ENCODE measurements around the gene AKNA. TPM values are rescaled to one million over a fixed set of nuclear protein-coding genes. Genes with fewer than 3 reads are reported as not detected.

The AKNA gene
- total RNA-seq, 1 experiment from 2014 or later, result 10.1 TPM

DNA sequence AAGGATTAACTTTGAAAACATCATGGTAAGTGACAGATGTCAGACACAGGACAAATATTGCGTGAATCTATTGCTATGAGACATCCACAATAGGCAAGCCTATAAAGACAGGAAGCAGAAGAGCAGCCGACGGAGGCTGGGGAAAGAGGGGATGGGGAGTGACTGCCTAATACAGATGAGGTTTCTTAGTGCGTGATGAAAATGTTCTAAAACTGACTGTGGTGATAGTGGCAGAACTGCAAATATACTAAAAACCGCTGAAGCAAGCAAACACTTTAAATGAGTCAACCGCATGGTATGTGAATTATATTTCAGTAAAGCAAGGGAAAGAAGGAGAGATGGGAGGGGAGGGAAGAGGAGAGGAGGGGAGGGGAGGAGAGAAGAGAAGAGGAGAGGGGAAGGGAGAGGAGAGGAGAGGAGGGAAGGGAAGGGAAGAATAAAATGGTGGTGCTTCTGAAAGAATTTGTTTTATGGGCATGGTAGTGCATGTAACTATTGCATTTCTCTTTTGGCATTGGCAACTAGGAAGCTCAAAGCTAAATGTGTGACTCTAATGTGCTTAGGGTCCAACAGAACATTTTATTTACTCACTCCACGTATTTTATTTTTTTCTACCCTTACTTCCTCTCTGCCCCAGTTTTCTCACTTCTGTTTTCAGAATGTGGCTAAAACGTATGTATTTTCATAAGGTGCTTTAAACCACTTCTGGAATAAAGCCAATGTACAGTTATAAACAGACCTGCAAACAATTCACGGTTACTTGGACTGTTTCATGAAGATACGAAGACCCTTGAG is 21.3 kb downstream of the AKNA start:
- ATAC-seq (peak; percentile 70), DNase-seq (ENCODE audit: low read depth, low spot score) (no peak)
- no peaks in the 10 kb centered on the region for H3K36me3 ChIP-seq (ENCODE audit: control insufficient read depth, insufficient read depth, low read length)
- no peaks in the 10 kb centered on the region for H3K27me3 ChIP-seq (ENCODE audit: control insufficient read depth, insufficient read depth, low read length)
- BruUV-seq (replicated peaks), result no TSS peak
- in situ Hi-C loops (cut with HindIII; ENCODE audit: low pct_unique_long_range_greater_than_20kb, low sequenced_read_pairs) (no loop called here), intact Hi-C loops (cut with micrococcal nuclease; ENCODE audit: unreplicated experiment) (no loop called here)
- H3K27ac ChIP-seq (ENCODE audit: low read length), result no peak overlapping the region
- POLR2A ChIA-PET, result no interaction called here
- CTCF ChIA-PET, result interaction anchor here (0.8 kb wide), 1 partner anchor 86 kb away, joined by 3 read pairs; no protein-coding TSS in a partner anchor
- TF ChIP-seq, protein P1, sequence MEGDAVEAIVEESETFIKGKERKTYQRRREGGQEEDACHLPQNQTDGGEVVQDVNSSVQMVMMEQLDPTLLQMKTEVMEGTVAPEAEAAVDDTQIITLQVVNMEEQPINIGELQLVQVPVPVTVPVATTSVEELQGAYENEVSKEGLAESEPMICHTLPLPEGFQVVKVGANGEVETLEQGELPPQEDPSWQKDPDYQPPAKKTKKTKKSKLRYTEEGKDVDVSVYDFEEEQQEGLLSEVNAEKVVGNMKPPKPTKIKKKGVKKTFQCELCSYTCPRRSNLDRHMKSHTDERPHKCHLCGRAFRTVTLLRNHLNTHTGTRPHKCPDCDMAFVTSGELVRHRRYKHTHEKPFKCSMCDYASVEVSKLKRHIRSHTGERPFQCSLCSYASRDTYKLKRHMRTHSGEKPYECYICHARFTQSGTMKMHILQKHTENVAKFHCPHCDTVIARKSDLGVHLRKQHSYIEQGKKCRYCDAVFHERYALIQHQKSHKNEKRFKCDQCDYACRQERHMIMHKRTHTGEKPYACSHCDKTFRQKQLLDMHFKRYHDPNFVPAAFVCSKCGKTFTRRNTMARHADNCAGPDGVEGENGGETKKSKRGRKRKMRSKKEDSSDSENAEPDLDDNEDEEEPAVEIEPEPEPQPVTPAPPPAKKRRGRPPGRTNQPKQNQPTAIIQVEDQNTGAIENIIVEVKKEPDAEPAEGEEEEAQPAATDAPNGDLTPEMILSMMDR (IDR thresholded peaks at IDR 0.05), result no peak
- TF ChIP-seq REST (IDR thresholded peaks at IDR 0.05; ENCODE audit: insufficient read depth in 1 of 2, low read depth in 2 of 2, low read length in 1 of 2) (no peak), TCF7L2 (IDR thresholded peaks at IDR 0.05; ENCODE audit: low read depth, low read length) (no peak), SIN3A (IDR thresholded peaks at IDR 0.05; ENCODE audit: borderline replicate concordance, insufficient read depth, low read depth, low read length) (no peak), POLR2AphosphoS5 (IDR thresholded peaks at IDR 0.05; ENCODE audit: low read depth, low read length) (no peak)
- H3K4me1 ChIP-seq (ENCODE audit: control insufficient read depth, insufficient read depth, low read length), result peaks cover 3% of the 10 kb centered on the region
- no peaks in the 10 kb centered on the region for H3K9me3 ChIP-seq (ENCODE audit: control insufficient read depth, insufficient read depth, low read depth, low read length)
- no peak overlapping the region for H3K4me3 ChIP-seq (ENCODE audit: low read depth in 2 of 2, low read length in 2 of 2)

- H3K36me3 ChIP-seq (ENCODE audit: control insufficient read depth, insufficient read depth, low read length), result no peaks in the 10 kb centered on the region
- POLR2A ChIA-PET, result no interaction called here
- intact Hi-C loops (cut with micrococcal nuclease; ENCODE audit: unreplicated experiment) (no loop called here), in situ Hi-C loops (cut with HindIII; ENCODE audit: low pct_unique_long_range_greater_than_20kb, low sequenced_read_pairs) (no loop called here)
- no peak for TF ChIP-seq POLR2AphosphoS5 (IDR thresholded peaks at IDR 0.05; ENCODE audit: low read depth, low read length)
- no peak for TF ChIP-seq REST (IDR thresholded peaks at IDR 0.05; ENCODE audit: insufficient read depth in 1 of 2, low read depth in 2 of 2, low read length in 1 of 2)
- TF ChIP-seq SIN3A (IDR thresholded peaks at IDR 0.05; ENCODE audit: borderline replicate concordance, insufficient read depth, low read depth, low read length), result no peak
- TF ChIP-seq, protein P1 (IDR thresholded peaks at IDR 0.05), result no peak
- TF ChIP-seq TCF7L2 (IDR thresholded peaks at IDR 0.05; ENCODE audit: low read depth, low read length), result no peak
- H3K4me1 ChIP-seq (ENCODE audit: control insufficient read depth, insufficient read depth, low read length), result peaks cover 3% of the 10 kb centered on the region
- no peaks in the 10 kb centered on the region for H3K27me3 ChIP-seq (ENCODE audit: control insufficient read depth, insufficient read depth, low read length)
- no peak for DNase-seq (ENCODE audit: low read depth, low spot score)
- CTCF ChIA-PET, result no interaction called here
- ATAC-seq, result no peak
- no TSS peak for BruUV-seq (replicated peaks)
- no peak overlapping the region for H3K4me3 ChIP-seq (ENCODE audit: low read depth in 2 of 2, low read length in 2 of 2)
- H3K9me3 ChIP-seq (ENCODE audit: control insufficient read depth, insufficient read depth, low read depth, low read length), result no peaks in the 10 kb centered on the region
- no peak overlapping the region for H3K27ac ChIP-seq (ENCODE audit: low read length)
These were observed 22.6 kb downstream of the AKNA start for GRCh38 chr9:114365194-114365593.
